ENCODE results near the gene TCHH.

DNA sequence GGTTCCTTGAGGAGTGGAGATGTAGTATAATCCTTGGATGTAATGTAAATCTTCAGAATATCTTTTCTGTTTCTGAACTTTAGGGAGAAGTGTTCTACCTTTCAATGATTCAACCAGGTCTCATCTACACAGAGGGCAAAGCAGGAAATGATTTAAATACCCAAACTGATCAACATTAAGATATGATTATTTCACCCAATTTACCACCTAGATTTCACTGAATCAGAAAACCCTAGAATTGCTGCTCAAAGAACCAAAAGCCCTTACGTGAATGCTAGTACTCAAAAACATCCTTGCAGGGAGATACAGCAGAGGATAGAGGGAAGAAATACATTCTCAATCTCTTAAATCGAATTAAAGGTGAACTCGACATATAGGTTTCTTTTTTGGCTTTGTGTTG is 38.8 kb upstream of the TCHH start:
- no peak for TF ChIP-seq CTCF (IDR thresholded peaks at IDR 0.05)
- no peak for TF ChIP-seq POLR2AphosphoS5 (IDR thresholded peaks at IDR 0.05)
- no peak for TF ChIP-seq POLR2A (IDR thresholded peaks at IDR 0.05)

Measured in breast epithelium (tissue), 3 donors.